Endothelial cell of umbilical vein (primary cell): ENCODE results near the gene XIAP.

Experiments
- CTCF ChIP-seq, 2 donors: IDR thresholded peaks; 1 replicate in 1 of 2; 2 replicates in 1 of 2; pipeline ENCODE4 v1.5.1; 2011; ENCODE audit warnings: low read length in 2 of 2, mild to moderate bottlenecking in 2 of 2, moderate library complexity in 2 of 2, control low read depth in 1 of 2, inconsistent platforms in 1 of 2, low read depth in 1 of 2; ENCODE audit not compliant: insufficient read depth in 1 of 2; ENCODE audit errors: extremely low read depth in 1 of 2
- POLR2AphosphoS5 ChIP-seq: IDR thresholded peaks from 2 replicates; pipeline ENCODE4 v1.6.1; 2012; ENCODE audit warnings: low read depth, mild to moderate bottlenecking, control low read depth, low read length, moderate library complexity; ENCODE audit not compliant: insufficient read depth

- no peak for TF ChIP-seq CTCF (IDR thresholded peaks at IDR 0.05; ENCODE audit: extremely low read depth in 1 of 2, insufficient read depth in 1 of 2, low read depth in 1 of 2, low read length in 2 of 2)
- TF ChIP-seq POLR2AphosphoS5 = no peak
These were observed 8.8 kb upstream of the XIAP start for GRCh38 chrX:123851079-123851478.
